ENCODE measurements around the gene AR. TPM values are rescaled to one million over a fixed set of nuclear protein-coding genes. Genes with fewer than 3 reads are reported as not detected.

Gene AR
- total and polyA plus RNA-seq, 9 of the 15 experiments (the other 6 are each of a cell fraction or from before 2014, with no cell fraction given) = 0.01 to 0.04 (median 0.01) TPM; not detected in 6

GRCh38 chrX:67612231-67612630 is 68.4 kb downstream of the AR start (continued):
- TF ChIP-seq ZNF740 (CRISPR knock-in tag; IDR thresholded peaks at IDR 0.05) (no peak), ZNF740 (tag; IDR thresholded peaks at IDR 0.05) (no peak), AFF1 (IDR thresholded peaks at IDR 0.05; ENCODE audit: low read depth in 1 of 2, partially characterized antibody in 2 of 2) (no peak), ERF (CRISPR knock-in tag; IDR thresholded peaks at IDR 0.05) (no peak), RBBP5 (IDR thresholded peaks at IDR 0.05; ENCODE audit: borderline replicate concordance, insufficient read depth, low read length, poor library complexity, severe bottlenecking) (no peak), NFYB (IDR thresholded peaks at IDR 0.05; ENCODE audit: extremely low read depth, insufficient read length) (no peak)

All from K562 (cell line).